Activated CD4-positive, alpha-beta memory T cell treated with anti-CD3 and anti-CD28 coated beads for 36 hours (primary cell): ENCODE measurements around the gene MBIP. TPM values are rescaled to one million over a fixed set of nuclear protein-coding genes. Genes with fewer than 3 reads are reported as not detected.

Experiments
- CTCF ChIA-PET: fragments of 350-600 bp; sonication (Branson Sonifier 250); formaldehyde crosslinking; loops from one replicate; lab custom pipeline; 2021; ENCODE audit warnings: antibody characterized with exemption, inconsistent platforms; lab: Charles Lee
- POLR2A ChIA-PET: fragments of 350-600 bp; sonication (Branson Sonifier 250); formaldehyde crosslinking; loops from one replicate; lab custom pipeline; 2021; ENCODE audit warnings: antibody characterized with exemption; lab: Charles Lee
- DNase-seq: peaks from one replicate; pipeline ENCODE4 v3.0.0-alpha.2; 2020
- H3K27ac Mint-ChIP-seq: one replicate; pipeline ENCODE4 v1.8.0; 2021; ENCODE audit warnings: mixed read lengths
- H3K27me3 Mint-ChIP-seq: one replicate; pipeline ENCODE4 v1.8.0; 2021; ENCODE audit warnings: mixed read lengths
- H3K36me3 Mint-ChIP-seq: one replicate; pipeline ENCODE4 v1.8.0; 2021; ENCODE audit warnings: mixed read lengths
- H3K4me1 Mint-ChIP-seq: one replicate; pipeline ENCODE4 v1.8.0; 2021; ENCODE audit warnings: low read depth, mixed read lengths
- H3K4me3 Mint-ChIP-seq: one replicate; pipeline ENCODE4 v1.8.0; 2021; ENCODE audit warnings: mild to moderate bottlenecking, mixed read lengths
- H3K9me3 Mint-ChIP-seq: one replicate; pipeline ENCODE4 v1.8.0; 2021; ENCODE audit warnings: mixed read lengths
- intact Hi-C: fragments of 100-400 bp; cut with micrococcal nuclease; formaldehyde crosslinking; loops from one replicate; pipeline ENCODE4 v1.15.1; 2023
- total RNA-seq, 2 experiments: library from RNA; stranded (reverse); gene quantifications; one replicate each; pipeline ENCODE4 v1.2.3, GENCODE V29; 2021

The MBIP gene
- total RNA-seq, 2 experiments from 2014 or later: 25.5 to 27.3 TPM

DNA sequence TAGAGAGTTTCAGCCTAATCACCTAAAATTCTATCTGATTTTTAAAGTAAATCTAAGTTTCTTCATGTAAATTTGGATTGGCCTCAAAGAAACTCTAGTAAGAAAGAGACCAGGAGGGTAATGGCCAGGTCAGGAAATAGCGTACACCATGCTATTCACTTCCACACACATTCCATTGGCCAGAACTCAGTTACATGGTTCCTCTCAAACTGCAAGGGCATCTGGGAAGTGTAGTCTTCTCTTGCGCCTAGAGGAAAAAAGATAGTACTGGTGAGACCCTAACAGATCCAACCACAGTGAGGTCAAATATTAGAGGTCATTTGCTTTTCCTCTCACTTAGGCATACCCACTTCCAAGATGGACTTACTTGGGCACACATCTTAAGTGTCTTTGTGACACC, 39.1 kb downstream of the MBIP start:
- no peak for DNase-seq
- ChIA-PET CTCF (no interaction called here), POLR2A (no interaction called here)
- Mint-ChIP-seq H3K36me3 (no peaks in the 10 kb centered on the region), H3K4me3 (no peak overlapping the region), H3K4me1 (no peaks in the 10 kb centered on the region), H3K9me3 (no peaks in the 10 kb centered on the region), H3K27me3 (peaks cover 27% of the 10 kb centered on the region), H3K27ac (no peak overlapping the region)
- intact Hi-C loops: no loop called here

DNA sequence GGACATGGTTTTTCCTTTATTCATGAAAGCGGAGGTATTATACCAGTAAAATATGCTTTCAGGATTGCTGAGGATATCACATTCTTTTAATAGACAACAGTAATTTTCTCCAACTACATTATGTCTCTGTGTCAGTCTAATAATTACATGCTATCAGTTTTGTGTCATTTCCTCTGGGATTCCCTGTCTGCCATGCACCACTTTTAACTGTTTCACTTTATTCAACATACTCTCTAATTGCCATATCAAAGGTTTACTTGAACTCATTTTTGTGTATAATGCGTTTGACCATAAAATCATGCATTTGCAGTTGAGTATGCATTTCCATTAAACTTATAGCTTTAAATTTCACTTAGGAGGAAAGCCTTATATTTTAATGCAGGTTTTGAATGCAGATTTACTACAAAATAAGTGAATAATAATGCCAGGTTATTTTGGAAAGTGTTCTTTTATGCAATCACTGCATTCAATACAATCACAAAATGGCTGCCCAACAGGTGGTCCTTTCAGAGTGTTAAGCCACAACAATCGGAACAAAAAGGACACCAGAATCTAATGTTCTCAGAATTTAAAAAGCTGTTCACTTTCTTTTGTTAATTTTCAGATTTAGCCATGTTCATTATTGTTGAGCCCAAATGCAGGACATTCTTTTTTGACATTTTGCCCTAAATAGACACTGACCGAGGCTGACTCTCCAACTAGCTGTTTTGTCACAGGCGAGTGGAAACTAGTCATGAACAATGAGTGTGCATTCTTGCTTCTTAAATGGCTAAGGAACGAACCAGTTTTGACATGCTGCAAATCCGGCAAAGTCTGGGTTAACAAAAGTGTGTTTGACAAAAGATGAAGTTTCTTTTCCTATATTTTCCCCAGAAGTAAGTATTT, 40.9 kb downstream of the MBIP start:
- no peak for DNase-seq
- POLR2A ChIA-PET: no interaction called here
- H3K36me3 Mint-ChIP-seq: no peaks in the 10 kb centered on the region
- no peak overlapping the region for H3K4me3 Mint-ChIP-seq
- CTCF ChIA-PET: no interaction called here
- H3K9me3 Mint-ChIP-seq: no peaks in the 10 kb centered on the region
- no peaks in the 10 kb centered on the region for H3K4me1 Mint-ChIP-seq
- intact Hi-C loops: no loop called here
- no peak overlapping the region for H3K27ac Mint-ChIP-seq
- H3K27me3 Mint-ChIP-seq: peaks cover 25% of the 10 kb centered on the region

DNA sequence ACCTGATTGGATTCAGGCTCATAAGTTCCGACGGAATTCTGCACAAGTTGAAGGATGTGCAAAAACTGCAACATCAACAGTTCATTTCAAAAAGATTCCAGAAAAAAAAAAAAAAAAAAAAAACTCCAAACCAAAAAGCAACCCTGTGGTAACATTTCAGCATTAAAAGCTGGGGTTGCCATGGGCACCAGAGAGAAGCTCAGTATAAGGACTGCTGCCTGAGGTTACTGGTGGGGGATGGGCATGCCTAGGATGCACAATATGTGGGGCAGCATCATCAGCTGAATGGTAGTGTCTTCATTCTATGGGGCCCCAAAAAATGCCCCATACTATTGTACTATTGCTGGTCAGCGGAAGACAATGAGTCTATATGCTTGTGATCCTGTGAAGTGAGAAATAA, 44.7 kb downstream of the MBIP start:
- intact Hi-C loops: no loop called here
- Mint-ChIP-seq H3K4me3 (no peak overlapping the region), H3K36me3 (no peaks in the 10 kb centered on the region), H3K9me3 (no peaks in the 10 kb centered on the region), H3K4me1 (peaks cover 7% of the 10 kb centered on the region), H3K27me3 (peaks cover 40% of the 10 kb centered on the region), H3K27ac (no peak overlapping the region)
- no peak for DNase-seq
- CTCF ChIA-PET: interaction anchor here (0.6 kb wide), 1 partner anchor 472 kb away, joined by 3 read pairs; no protein-coding TSS in a partner anchor
- POLR2A ChIA-PET: no interaction called here

DNA sequence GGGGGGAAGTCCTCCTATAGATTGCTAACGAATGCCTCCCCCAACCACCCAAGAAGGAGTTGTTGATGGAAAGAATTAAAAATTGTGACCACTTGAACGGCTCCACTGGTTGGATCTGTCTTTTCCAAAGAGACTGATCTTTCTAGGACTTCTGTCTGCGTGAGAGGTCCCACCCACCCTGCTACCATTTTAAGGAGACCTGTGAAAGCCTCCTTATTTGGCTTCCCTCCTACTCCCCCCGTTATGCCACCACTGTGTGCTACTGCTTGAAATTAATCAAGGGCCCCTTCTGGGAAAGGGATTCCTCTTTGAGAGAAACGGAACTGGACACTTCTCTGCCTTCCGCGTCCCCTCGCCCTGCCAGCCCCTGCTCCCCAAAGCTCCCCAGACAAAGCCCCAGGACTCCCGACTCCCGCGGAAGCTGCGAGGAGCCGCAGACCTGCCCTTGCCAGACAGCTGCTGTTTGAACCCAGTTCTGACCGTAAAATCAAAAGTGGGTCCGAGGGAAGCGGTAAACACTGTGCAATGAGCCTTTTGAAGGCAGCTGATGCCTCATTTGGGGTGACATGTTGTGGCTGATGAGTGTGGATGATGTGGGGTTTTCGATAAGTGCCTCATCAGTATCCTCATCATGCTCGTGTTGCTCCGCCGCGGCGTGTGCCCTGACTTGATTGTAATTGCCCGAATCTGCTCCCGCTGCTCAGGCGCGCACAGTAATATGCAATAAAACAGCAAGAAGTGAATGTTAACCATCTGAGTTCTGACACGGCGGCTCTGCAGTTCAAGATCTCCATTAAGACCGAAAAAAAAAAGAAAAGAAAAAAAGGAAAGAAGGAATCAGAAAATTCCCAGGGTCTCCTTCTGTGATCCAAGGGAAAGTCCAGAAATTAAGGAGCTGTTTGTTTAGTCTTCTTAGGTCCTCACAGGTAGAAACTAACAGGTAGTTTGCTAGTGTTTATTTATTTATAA, 48.2 kb downstream of the MBIP start:
- H3K4me3 Mint-ChIP-seq: peak overlapping the region; percentile 68
- POLR2A ChIA-PET: no interaction called here
- DNase-seq: peak; percentile 61
- CTCF ChIA-PET: interaction anchor here (0.7 kb wide), 1 partner anchor 202 kb away, joined by 4 read pairs; no protein-coding TSS in a partner anchor
- no peaks in the 10 kb centered on the region for H3K9me3 Mint-ChIP-seq
- H3K27ac Mint-ChIP-seq: no peak overlapping the region
- no peaks in the 10 kb centered on the region for H3K36me3 Mint-ChIP-seq
- H3K4me1 Mint-ChIP-seq: peaks cover 7% of the 10 kb centered on the region
- peaks cover 43% of the 10 kb centered on the region for H3K27me3 Mint-ChIP-seq
- intact Hi-C loops: loop anchor here (5.0 kb wide), 2 partner anchors 45 to 100 kb away; no protein-coding TSS in a partner anchor

DNA sequence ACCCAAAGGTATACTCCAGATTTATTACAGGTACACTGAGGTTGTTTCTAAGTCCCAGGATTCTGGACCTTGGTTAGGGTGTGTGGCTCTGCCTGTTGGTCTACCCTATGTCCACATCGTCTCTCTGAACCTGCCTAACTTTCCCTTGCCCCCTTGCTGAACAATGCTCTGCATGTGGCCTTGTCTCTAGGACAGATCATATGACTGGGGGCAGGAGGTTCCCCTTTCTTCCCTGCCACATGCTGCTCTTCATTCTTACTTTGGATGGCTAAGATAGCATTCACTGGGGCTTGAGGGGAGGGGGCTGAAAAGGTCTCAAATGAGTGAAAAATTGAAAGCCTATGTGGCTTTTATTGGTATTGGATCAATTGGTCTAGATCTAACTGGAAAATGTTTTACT, 49.2 kb downstream of the MBIP start:
- Mint-ChIP-seq H3K27ac (no peak overlapping the region), H3K36me3 (no peaks in the 10 kb centered on the region), H3K4me1 (peaks cover 7% of the 10 kb centered on the region), H3K27me3 (peaks cover 39% of the 10 kb centered on the region), H3K4me3 (no peak overlapping the region), H3K9me3 (no peaks in the 10 kb centered on the region)
- no peak for DNase-seq
- intact Hi-C loops: loop anchor here (5.0 kb wide), 2 partner anchors 46 to 101 kb away; no protein-coding TSS in a partner anchor
- POLR2A ChIA-PET: no interaction called here
- CTCF ChIA-PET: no interaction called here

DNA sequence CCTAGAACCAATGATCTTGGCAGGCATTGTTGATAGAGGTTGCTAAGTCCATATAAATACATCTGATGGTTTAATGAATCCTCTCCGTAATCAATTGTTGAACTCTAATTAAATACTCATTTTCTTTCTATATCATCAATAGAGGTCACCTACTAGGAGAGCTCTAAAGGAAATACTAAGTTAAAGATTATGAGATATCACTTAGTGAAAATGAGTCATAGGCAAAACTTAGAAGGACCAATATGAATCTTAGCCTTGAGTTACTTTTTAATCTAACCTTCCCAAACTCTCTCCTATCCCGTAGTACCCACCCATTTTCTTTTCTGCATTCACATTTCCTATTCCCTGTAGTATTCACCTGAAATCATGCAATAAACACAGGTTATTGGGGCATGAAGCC, 50.2 kb downstream of the MBIP start:
- ChIA-PET CTCF (interaction anchor here (0.7 kb wide), 1 partner anchor 200 kb away, joined by 3 read pairs; no protein-coding TSS in a partner anchor), POLR2A (no interaction called here)
- intact Hi-C loops: loop anchor here (5.0 kb wide), 2 partner anchors 47 to 102 kb away; no protein-coding TSS in a partner anchor
- DNase-seq: no peak
- Mint-ChIP-seq H3K4me1 (peaks cover 8% of the 10 kb centered on the region), H3K27ac (no peak overlapping the region), H3K9me3 (no peaks in the 10 kb centered on the region), H3K27me3 (peaks cover 43% of the 10 kb centered on the region), H3K4me3 (no peak overlapping the region), H3K36me3 (no peaks in the 10 kb centered on the region)

DNA sequence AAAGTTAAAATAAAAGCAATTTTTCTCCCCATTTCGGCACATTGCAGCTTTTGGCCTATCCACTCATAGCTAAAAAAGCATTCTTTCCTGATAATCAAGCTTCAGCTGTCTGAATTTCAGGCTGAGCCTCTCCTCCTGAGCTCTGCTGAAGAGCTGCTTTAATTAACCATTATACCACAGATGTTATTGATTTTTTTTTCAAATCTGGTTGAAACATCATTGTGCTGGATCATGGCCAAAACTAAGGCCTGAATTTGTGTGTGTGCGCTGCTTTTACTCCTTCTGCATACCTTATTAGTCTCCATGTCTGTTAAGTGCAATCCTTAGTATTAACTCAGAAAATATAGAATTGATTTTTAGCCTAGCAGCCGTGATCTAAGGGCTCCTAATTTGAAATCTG, 52.3 kb downstream of the MBIP start:
- ChIA-PET POLR2A (no interaction called here), CTCF (no interaction called here)
- H3K27me3 Mint-ChIP-seq: peaks cover 32% of the 10 kb centered on the region

DNA sequence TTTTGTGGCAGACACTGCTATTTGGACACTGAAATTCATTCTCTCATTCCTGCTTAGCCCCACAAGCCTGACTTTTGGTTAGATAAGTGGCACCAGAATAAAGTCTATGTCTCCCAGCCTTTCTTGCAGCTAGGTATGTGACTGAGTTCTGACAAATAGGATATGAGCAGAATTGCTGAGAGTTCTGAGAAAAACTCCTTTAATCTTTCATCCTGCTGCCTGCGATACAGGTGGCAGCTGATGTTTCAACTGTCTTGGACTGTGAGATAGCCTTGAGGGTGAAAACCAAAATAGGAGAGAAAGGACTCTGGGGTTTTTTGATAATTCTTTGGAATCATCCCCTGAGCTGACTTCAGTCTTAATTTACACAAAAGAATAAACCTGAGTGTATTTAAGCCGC, 55.8 kb downstream of the MBIP start:
- Mint-ChIP-seq H3K27me3 (peaks cover 17% of the 10 kb centered on the region), H3K4me1 (peaks cover 1% of the 10 kb centered on the region), H3K4me3 (no peak overlapping the region), H3K9me3 (no peaks in the 10 kb centered on the region), H3K36me3 (no peaks in the 10 kb centered on the region), H3K27ac (no peak overlapping the region)
- DNase-seq: no peak
- ChIA-PET CTCF (no interaction called here), POLR2A (no interaction called here)
- intact Hi-C loops: no loop called here

More for the DNA sequence above, 52.3 kb downstream of the MBIP start:
- Mint-ChIP-seq H3K9me3 (no peaks in the 10 kb centered on the region), H3K4me3 (no peak overlapping the region), H3K4me1 (peaks cover 8% of the 10 kb centered on the region), H3K27ac (no peak overlapping the region), H3K36me3 (no peaks in the 10 kb centered on the region)
- no peak for DNase-seq
- intact Hi-C loops: no loop called here

DNA sequence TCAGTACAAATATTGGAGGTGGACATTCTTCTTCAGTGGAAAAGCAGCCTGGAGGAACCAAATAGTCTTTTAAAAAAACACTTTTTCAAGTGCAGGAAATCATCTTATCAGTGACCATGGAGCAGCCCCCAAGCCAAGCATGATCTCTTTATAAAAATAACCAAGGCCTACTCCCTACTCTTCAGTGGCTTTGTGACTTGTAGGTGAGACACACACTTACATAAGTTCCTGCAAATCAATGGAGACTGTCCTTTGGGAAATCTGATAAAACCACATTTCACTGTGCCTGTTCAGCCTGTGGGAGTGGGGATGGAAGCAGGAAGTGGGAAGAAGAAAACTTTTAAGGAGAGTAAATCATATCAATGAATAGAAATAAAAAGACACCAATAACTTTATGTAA, 56.3 kb downstream of the MBIP start:
- CTCF ChIA-PET: no interaction called here
- intact Hi-C loops: no loop called here
- POLR2A ChIA-PET: no interaction called here
- Mint-ChIP-seq H3K4me3 (no peak overlapping the region), H3K27ac (no peak overlapping the region), H3K9me3 (no peaks in the 10 kb centered on the region), H3K27me3 (peaks cover 16% of the 10 kb centered on the region), H3K36me3 (no peaks in the 10 kb centered on the region), H3K4me1 (peaks cover 1% of the 10 kb centered on the region)
- no peak for DNase-seq

DNA sequence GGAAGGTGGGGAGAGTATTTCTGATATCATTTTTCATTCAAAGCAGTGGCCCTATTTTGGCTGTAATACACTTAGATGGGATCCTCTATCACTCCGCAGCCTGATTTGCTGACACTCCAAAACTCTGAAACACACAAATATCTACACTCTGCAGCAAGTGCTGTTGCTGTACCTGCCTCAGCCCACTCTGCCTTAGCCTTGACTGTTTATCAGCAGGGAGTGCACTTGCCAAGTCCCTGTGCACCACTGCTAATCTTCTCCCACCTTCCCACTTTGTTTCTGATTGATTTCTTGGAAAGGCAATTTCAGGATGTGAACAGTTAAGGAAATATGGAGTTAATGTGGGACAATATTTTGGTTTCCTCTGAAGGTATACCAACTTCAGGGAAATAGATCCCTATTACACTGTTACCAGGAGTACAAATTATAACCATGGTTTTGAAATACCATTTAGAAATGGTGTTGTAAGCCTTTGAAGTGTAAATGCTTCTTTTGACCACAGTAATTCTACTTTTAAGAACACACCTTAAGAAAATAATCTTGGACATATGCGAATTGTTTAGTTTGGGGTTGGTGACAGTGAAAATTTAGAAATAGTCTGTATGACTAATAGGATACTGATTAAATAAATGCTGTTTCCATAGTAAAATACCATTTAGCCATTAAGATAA, 59.3 kb downstream of the MBIP start:
- peaks cover 15% of the 10 kb centered on the region for H3K27me3 Mint-ChIP-seq
- H3K4me1 Mint-ChIP-seq: peaks cover 1% of the 10 kb centered on the region
- no peaks in the 10 kb centered on the region for H3K9me3 Mint-ChIP-seq
- POLR2A ChIA-PET: no interaction called here
- intact Hi-C loops: no loop called here
- CTCF ChIA-PET: interaction anchor here (1.4 kb wide), 1 partner anchor 113 kb away, joined by 3 read pairs; no protein-coding TSS in a partner anchor
- H3K36me3 Mint-ChIP-seq: no peaks in the 10 kb centered on the region
- no peak overlapping the region for H3K27ac Mint-ChIP-seq
- H3K4me3 Mint-ChIP-seq: no peak overlapping the region
- no peak for DNase-seq

DNA sequence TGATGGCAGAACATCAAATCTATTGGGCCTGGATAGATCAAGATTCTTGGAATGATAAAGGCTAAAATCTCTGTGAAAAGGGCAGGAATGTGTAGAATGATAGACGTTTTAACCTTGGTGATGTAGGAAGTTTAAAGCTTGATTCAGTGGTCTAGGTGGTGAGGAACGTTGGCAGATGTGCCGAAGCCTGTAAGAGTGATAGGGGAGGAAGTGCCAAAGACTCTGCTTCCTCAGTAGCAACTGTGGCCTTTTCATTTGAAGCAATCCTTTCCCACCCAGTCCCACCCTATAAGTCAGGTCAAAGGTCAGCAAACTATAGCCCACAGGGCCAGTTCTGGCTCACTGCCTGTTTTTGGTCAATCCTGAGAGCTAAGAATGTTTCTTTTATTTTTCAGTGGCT, 62.2 kb downstream of the MBIP start:
- no peaks in the 10 kb centered on the region for H3K9me3 Mint-ChIP-seq
- DNase-seq: no peak
- H3K27ac Mint-ChIP-seq: no peak overlapping the region
- ChIA-PET CTCF (no interaction called here), POLR2A (no interaction called here)
- H3K4me1 Mint-ChIP-seq: no peaks in the 10 kb centered on the region
- H3K4me3 Mint-ChIP-seq: no peak overlapping the region
- no peaks in the 10 kb centered on the region for H3K36me3 Mint-ChIP-seq
- intact Hi-C loops: no loop called here
- peaks cover 12% of the 10 kb centered on the region for H3K27me3 Mint-ChIP-seq
